ENCODE measurements around the gene PAX6.

The PAX6 gene

DNA sequence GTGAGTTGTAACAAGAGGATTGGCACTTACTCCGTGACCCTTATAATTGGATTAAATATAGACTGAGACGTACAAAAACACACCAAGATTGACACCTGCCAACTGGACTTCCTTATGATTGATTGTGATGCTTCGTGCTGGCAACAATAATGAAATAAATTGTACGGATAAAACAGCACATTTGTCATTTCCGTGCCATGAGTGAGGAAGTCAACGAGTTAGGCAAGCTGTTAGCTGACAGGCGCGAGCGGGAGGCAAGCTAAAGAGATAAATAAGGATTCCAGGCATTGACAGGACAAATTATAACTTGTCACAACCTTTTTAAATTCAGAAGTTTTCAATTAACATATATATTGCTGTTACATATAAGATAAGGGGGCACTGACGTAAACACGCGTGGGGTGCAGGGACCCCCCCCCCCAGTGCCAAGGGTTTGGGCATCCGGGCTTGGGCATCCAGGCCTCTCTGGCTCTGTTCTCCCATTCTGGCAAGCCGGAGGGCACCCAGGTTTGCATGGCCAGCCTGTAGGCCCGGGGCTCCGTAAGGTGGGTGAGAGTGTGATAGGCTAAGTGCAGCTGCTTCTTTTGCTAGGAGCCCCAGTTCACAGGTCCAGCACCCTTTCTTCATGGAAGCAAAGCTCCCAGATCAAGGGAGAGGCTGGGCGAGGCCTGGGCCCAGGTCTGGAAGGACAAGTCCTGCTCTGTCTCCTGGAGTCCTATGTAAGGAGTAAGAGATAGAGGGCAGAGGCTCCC is 11.2 kb upstream of the PAX6 start:
- DNase-seq (ENCODE audit: low read depth in 2 of 2) = no peak

DNA sequence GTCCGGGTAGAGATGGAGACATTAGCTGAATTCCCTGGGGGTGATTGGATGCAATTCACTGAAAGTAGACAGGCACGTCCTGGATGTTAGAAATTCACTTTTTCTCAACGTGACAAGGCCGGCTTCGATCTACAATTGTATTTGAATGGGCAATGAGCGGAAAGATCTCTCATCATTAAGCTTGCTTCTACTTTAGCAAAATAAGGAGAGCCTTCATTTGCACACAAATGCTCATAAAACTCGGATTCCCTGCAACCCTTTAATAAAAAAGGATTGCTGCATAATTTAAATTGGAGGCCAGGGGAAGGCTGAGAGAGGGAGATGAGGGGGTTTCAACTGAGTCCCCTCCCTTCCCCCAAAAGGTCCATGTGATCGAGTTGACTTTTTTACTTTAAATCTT is 10.6 kb upstream of the PAX6 start:
- no peak for DNase-seq (ENCODE audit: low read depth in 2 of 2)

- no peak for DNase-seq (ENCODE audit: low read depth in 2 of 2)
These were observed 10.2 kb upstream of the PAX6 start for GRCh38 chr11:31821235-31821764.

DNA sequence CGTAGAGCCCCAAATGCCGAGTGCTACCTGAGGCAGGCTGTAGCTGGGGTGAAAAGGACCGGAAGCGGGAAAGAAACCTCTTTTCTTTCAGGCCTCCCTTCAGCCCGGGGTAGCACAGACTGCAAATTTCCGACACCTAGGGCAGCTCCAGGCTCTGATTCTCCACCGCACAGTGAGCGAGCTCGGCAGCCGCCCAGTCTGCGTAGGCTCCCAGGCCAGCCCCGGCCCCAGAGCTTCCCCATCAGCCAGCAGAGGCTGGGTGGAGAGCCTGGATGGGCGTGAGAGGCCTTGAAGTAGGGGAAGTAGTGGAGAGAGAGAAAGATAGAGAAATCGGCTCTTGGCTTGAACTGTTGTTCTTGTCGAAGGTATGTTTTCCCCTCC is 9.3 kb upstream of the PAX6 start:
- no peak for DNase-seq (ENCODE audit: low read depth in 2 of 2)

DNA sequence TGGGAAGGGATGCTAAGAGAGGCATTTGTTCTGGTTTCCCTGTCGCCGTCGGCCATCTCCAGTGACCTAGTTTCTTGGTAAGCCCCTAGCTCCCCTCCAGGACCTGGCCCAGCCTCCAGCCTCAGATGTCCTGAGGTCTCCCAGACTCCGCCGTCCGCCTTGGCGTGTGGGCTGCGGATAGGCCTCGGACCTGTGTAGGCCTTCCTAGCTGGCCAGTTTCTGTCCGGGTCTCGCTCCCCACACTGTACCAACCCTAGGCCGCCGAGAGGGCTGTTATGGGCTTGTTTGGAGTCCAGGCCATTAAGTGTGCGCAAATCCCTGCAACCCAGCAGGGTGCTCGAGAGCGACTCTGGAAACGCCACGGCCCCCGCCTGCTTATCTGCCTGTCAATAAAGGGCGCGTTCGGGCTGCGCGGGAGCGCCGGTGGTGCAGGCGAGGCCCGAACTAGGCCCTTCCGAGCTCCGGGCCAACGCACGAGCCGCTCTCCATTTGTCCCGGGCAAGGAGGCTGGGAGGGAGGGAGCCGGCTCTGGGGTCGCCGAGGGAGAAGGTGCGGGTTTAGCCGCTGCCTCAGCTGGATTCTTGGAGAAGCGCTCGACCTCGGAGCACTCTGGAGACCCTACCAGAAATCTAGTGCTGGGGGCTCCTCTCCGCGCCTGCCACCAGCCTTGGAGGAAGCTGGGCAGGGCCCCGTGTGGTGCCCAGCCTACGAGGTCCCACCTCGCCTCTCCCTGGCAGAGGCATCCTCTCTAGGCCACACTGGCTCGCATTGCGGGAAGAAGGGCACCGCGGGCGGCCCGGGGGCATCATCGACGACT is 8.7 kb upstream of the PAX6 start:
- no peak for DNase-seq (ENCODE audit: low read depth in 2 of 2)

GRCh38 chr11:31818874-31819331 is 7.8 kb upstream of the PAX6 start:
- DNase-seq (ENCODE audit: low read depth in 2 of 2) = no peak

GRCh38 chr11:31818425-31818755 is 7.3 kb upstream of the PAX6 start:
- no peak for DNase-seq (ENCODE audit: low read depth in 2 of 2)

DNA sequence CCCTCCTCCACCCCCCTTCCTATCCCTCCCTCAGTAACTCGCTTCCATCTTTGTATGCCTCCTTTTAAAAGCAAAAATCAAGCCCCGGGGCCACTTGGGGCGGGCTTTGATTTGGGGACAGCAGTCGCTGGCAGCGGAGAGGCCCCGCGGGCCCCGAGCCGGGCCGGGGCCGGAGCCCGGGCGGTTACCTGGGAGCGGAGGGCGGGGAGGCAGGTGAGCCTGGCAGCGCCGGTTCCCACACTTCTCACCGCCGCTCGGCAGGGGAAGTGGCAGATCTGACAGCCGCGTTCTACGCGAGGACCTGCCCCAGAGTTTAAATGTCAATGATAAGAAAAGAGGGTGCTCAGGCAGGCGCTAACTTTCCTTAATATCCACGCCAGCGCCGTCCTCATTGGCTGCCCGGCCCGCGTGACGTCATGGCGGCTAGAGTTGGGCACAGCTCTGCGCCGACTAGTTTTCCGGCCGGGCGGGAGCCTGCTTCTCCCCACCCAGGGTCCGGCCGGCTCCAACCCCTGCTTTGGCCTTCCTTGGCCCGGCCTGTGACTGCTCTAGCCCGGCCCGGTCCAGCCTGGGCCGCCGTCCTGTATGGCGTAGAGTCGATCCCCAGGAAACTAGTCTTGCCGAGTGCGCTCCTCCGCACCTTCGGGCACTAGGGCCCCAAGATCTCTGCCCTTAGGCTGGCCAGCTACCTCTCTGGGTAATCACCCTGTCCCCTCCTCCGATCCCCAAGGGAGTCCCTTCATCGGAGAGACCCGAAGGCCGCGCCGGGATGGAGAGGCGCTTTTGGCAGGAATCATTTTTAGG is 6.7 kb upstream of the PAX6 start:
- no peak for DNase-seq (ENCODE audit: low read depth in 2 of 2)

- DNase-seq (ENCODE audit: low read depth in 2 of 2) = no peak
These were observed 6.0 kb upstream of the PAX6 start for GRCh38 chr11:31817054-31817620.

DNA sequence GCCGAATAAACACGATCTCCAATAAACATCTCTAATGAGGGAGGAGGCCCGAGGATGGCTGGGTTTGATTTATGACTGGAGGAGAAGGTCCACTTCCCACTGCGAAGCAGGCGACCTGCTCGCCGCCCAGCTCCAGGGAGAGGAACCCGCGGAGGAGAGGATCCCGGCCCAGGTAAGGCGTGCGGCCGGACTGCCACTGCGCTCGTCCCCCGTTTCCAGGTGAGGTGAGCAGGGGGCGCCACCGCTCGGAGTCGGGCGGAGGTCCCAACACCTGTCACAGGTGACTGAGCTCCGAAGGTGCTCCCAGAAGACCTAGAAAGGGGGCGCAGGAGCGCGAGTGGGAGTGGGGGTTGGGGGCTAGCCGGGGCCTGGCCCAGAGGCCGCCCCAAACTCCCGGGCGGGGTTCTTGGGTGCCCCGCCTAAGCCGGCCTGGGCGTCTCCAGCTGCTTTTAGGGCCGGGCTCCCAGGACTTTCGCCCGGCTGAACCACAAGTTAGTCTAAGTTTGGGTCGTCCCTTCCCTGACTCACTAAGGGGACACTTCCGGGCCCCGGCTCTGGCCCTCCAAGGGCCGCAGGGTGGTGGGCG is 5.4 kb upstream of the PAX6 start:
- DNase-seq (ENCODE audit: low read depth in 2 of 2) = no peak

- DNase-seq (ENCODE audit: low read depth in 2 of 2) = no peak
These were observed 4.8 kb upstream of the PAX6 start for GRCh38 chr11:31815711-31816467.

GRCh38 chr11:31814176-31814868 is 3.2 kb upstream of the PAX6 start:
- no peak for DNase-seq (ENCODE audit: low read depth in 2 of 2)

- DNase-seq (ENCODE audit: low read depth in 2 of 2) = no peak
These were observed 2.5 kb upstream of the PAX6 start for GRCh38 chr11:31813391-31814175.

- DNase-seq (ENCODE audit: low read depth in 2 of 2) = no peak
These were observed 1.6 kb upstream of the PAX6 start for GRCh38 chr11:31812383-31813381.

GRCh38 chr11:31809857-31810778 is 1.0 kb downstream of the PAX6 start:
- DNase-seq (ENCODE audit: low read depth in 2 of 2) = no peak

DNA sequence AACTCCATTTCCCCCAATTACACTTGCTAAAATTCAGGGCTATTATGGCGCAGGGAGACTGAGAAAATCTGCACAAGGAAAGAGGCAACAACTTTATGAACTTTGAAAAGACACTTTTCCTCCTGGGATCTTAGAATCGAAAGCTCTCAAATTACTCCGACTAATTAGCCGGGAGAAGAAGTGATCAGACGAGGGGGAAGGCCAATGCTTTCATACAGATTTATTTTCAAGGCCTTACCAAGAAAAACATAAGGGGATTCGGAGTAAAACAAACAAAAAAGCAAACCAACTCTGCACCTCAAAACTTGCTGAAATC is 1.6 kb downstream of the PAX6 start:
- no peak for DNase-seq (ENCODE audit: low read depth in 2 of 2)
